ENCODE results near the gene HYPK.
"Not testable (repeated sequence)": the region's sequence is repeated elsewhere in the genome, so short reads cannot be mapped to it uniquely, and the experiment has no call there.

HYPK gene

GRCh38 chr15:43795997-43796396, 4.4 kb upstream of the HYPK start:
- no peak for DNase-seq

GRCh38 chr15:43796566-43796965, 3.8 kb upstream of the HYPK start:
- DNase-seq: no peak

- peak; percentile 79 for DNase-seq
Measured at GRCh38 chr15:43799209-43799944, 1.0 kb upstream of the HYPK start.

- DNase-seq: no peak
Measured at GRCh38 chr15:43799945-43800285, 484 bp upstream of the HYPK start, which contains the start of gene SERINC4. Gene SERINC4 (minus strand): TSS chr15:43800220. CDS start chr15:43799986, 234 bp downstream.

GRCh38 chr15:43802676-43803075, 2.3 kb downstream of the HYPK start:
- DNase-seq: not testable (repeated sequence)

GRCh38 chr15:43808435-43808950, 8.1 kb downstream of the HYPK start:
- no peak for DNase-seq

- DNase-seq: no peak
Measured at GRCh38 chr15:43808960-43809678, 8.7 kb downstream of the HYPK start.

- DNase-seq: not testable (repeated sequence)
Measured at GRCh38 chr15:43815064-43815463, 14.7 kb downstream of the HYPK start.

- DNase-seq: no peak
Measured at GRCh38 chr15:43821505-43821904, 21.1 kb downstream of the HYPK start.

- peak; percentile 93 for DNase-seq
Measured at GRCh38 chr15:43824302-43825246, 24.2 kb downstream of the HYPK start, which contains the start of gene MFAP1. Gene MFAP1 (minus strand): TSS chr15:43824690. CDS start chr15:43824569, 121 bp downstream.

GRCh38 chr15:43825305-43825704, 24.9 kb downstream of the HYPK start:
- not testable (repeated sequence) for DNase-seq

GRCh38 chr15:43826029-43826507, 25.7 kb downstream of the HYPK start:
- DNase-seq: no peak

GRCh38 chr15:43826508-43827341, 26.3 kb downstream of the HYPK start, which contains the start of gene WDR76:
Gene WDR76 (plus strand): TSS chr15:43827002. CDS start chr15:43827033, 31 bp downstream.
- peak; percentile 84 for DNase-seq

GRCh38 chr15:43828061-43828657, 27.8 kb downstream of the HYPK start:
- no peak for DNase-seq

- not testable (repeated sequence) for DNase-seq
Measured at GRCh38 chr15:43829951-43830540, 29.6 kb downstream of the HYPK start.

GRCh38 chr15:43830691-43831275, 30.4 kb downstream of the HYPK start:
- not testable (repeated sequence) for DNase-seq

GRCh38 chr15:43831519-43832052, 31.2 kb downstream of the HYPK start:
- DNase-seq: not testable (repeated sequence)

- not testable (repeated sequence) for DNase-seq
Measured at GRCh38 chr15:43832485-43832884, 32.1 kb downstream of the HYPK start.

- no peak for DNase-seq
Measured at GRCh38 chr15:43845421-43845820, 45.0 kb downstream of the HYPK start.

GRCh38 chr15:43851251-43851650, 50.9 kb downstream of the HYPK start:
- DNase-seq: no peak

Data from NCI-H146 (cell line).